ENCODE data around the gene MED27. TPM values are rescaled to one million over a fixed set of nuclear protein-coding genes. Genes with fewer than 3 reads are reported as not detected.

Gene MED27
- total RNA-seq, 1 experiment from 2014 or later, result 24.4 TPM

DNA sequence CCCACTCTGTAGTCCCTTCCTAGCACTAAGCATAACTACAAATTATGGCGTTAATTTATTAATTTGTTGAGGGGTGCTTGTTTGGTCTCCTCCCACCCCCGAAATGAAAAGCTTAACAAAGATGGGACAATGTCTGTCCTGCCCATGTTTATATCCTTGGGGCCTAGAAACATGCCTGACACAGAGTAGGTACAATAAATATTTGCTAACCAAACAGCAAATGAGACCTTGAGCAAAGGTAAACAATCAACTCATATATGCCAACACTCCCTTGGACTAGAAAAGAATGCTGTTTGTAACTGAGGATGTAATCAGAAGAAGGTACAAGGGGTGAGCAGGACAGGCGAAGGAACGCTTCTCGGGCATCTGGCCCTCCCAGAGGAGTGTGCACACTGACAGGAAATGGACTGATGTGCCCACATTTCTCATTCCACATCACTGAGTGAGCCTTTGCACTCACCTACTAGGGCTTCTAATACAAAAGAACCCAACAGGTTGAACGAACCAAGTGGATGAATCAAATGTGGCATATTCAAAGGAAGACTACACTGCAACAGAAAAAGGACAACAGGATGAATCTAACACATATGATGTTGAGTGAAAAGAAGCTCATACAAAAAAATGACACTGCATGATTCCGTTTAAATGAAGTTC lies 66.8 kb downstream of the MED27 start:
- POLR2A ChIA-PET, result interaction anchor here (0.5 kb wide), 1 partner anchor 1241 kb away, joined by 3 read pairs; no protein-coding TSS in a partner anchor
- CTCF ChIA-PET, result no interaction called here
- H3K4me3 ChIP-seq (ENCODE audit: low read depth in 2 of 2, low read length in 2 of 2), result no peak overlapping the region

DNA sequence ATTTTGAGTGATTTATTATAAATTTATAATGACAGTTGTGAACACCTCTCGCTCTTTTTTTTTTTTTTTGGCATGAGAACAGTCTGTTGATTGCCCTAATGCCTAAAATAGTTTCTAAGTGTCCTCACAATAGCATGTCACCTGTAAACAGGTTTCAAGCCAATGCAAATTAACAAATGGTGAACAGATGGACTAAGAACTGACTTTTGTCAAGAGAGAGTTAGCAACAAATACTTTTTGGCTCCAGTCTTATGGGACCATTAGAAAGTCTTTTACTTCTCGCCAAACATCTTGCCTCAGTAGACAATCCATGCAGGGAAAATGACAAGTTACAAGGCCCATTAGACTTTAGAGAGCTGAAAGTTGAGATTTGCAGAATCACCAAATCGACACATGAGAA lies 67.8 kb downstream of the MED27 start:
- H3K27ac ChIP-seq (ENCODE audit: low read length), result no peak overlapping the region
- H3K27me3 ChIP-seq (ENCODE audit: control insufficient read depth, insufficient read depth, low read length), result no peaks in the 10 kb centered on the region
- no peak for DNase-seq (ENCODE audit: low read depth, low spot score)
- intact Hi-C loops (cut with micrococcal nuclease; ENCODE audit: unreplicated experiment), result no loop called here
- in situ Hi-C loops (cut with HindIII; ENCODE audit: low pct_unique_long_range_greater_than_20kb, low sequenced_read_pairs), result no loop called here
- H3K36me3 ChIP-seq (ENCODE audit: control insufficient read depth, insufficient read depth, low read length), result peaks cover 2% of the 10 kb centered on the region; the same call in 1 of the 2 replicates
- ChIA-PET CTCF (no interaction called here), POLR2A (no interaction called here)
- ATAC-seq, result no peak
- BruUV-seq (replicated peaks), result no TSS peak
- TF ChIP-seq POLR2AphosphoS5 (IDR thresholded peaks at IDR 0.05; ENCODE audit: low read depth, low read length) (no peak), SIN3A (IDR thresholded peaks at IDR 0.05; ENCODE audit: borderline replicate concordance, insufficient read depth, low read depth, low read length) (no peak), TCF7L2 (IDR thresholded peaks at IDR 0.05; ENCODE audit: low read depth, low read length) (no peak)
- TF ChIP-seq, protein P1, sequence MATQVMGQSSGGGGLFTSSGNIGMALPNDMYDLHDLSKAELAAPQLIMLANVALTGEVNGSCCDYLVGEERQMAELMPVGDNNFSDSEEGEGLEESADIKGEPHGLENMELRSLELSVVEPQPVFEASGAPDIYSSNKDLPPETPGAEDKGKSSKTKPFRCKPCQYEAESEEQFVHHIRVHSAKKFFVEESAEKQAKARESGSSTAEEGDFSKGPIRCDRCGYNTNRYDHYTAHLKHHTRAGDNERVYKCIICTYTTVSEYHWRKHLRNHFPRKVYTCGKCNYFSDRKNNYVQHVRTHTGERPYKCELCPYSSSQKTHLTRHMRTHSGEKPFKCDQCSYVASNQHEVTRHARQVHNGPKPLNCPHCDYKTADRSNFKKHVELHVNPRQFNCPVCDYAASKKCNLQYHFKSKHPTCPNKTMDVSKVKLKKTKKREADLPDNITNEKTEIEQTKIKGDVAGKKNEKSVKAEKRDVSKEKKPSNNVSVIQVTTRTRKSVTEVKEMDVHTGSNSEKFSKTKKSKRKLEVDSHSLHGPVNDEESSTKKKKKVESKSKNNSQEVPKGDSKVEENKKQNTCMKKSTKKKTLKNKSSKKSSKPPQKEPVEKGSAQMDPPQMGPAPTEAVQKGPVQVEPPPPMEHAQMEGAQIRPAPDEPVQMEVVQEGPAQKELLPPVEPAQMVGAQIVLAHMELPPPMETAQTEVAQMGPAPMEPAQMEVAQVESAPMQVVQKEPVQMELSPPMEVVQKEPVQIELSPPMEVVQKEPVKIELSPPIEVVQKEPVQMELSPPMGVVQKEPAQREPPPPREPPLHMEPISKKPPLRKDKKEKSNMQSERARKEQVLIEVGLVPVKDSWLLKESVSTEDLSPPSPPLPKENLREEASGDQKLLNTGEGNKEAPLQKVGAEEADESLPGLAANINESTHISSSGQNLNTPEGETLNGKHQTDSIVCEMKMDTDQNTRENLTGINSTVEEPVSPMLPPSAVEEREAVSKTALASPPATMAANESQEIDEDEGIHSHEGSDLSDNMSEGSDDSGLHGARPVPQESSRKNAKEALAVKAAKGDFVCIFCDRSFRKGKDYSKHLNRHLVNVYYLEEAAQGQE (IDR thresholded peaks at IDR 0.05; ENCODE audit: insufficient read depth in 1 of 2, low read depth in 2 of 2, low read length in 1 of 2), result no peak
- TF ChIP-seq, protein P2, sequence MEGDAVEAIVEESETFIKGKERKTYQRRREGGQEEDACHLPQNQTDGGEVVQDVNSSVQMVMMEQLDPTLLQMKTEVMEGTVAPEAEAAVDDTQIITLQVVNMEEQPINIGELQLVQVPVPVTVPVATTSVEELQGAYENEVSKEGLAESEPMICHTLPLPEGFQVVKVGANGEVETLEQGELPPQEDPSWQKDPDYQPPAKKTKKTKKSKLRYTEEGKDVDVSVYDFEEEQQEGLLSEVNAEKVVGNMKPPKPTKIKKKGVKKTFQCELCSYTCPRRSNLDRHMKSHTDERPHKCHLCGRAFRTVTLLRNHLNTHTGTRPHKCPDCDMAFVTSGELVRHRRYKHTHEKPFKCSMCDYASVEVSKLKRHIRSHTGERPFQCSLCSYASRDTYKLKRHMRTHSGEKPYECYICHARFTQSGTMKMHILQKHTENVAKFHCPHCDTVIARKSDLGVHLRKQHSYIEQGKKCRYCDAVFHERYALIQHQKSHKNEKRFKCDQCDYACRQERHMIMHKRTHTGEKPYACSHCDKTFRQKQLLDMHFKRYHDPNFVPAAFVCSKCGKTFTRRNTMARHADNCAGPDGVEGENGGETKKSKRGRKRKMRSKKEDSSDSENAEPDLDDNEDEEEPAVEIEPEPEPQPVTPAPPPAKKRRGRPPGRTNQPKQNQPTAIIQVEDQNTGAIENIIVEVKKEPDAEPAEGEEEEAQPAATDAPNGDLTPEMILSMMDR (IDR thresholded peaks at IDR 0.05), result no peak
- H3K4me1 ChIP-seq (ENCODE audit: control insufficient read depth, insufficient read depth, low read length), result peaks cover 31% of the 10 kb centered on the region
- H3K9me3 ChIP-seq (ENCODE audit: control insufficient read depth, insufficient read depth, low read depth, low read length), result no peaks in the 10 kb centered on the region
- no peak overlapping the region for H3K4me3 ChIP-seq (ENCODE audit: low read depth in 2 of 2, low read length in 2 of 2)

More for the DNA sequence above, 66.8 kb downstream of the MED27 start:
- no TSS peak for BruUV-seq (replicated peaks)
- TF ChIP-seq, protein P1 (IDR thresholded peaks at IDR 0.05; ENCODE audit: insufficient read depth in 1 of 2, low read depth in 2 of 2, low read length in 1 of 2), result no peak
- TF ChIP-seq, protein P2 (IDR thresholded peaks at IDR 0.05), result no peak
- TF ChIP-seq TCF7L2 (IDR thresholded peaks at IDR 0.05; ENCODE audit: low read depth, low read length) (no peak), SIN3A (IDR thresholded peaks at IDR 0.05; ENCODE audit: borderline replicate concordance, insufficient read depth, low read depth, low read length) (no peak), POLR2AphosphoS5 (IDR thresholded peaks at IDR 0.05; ENCODE audit: low read depth, low read length) (no peak)
- H3K9me3 ChIP-seq (ENCODE audit: control insufficient read depth, insufficient read depth, low read depth, low read length), result no peaks in the 10 kb centered on the region
- H3K4me1 ChIP-seq (ENCODE audit: control insufficient read depth, insufficient read depth, low read length), result peaks cover 24% of the 10 kb centered on the region
- no peaks in the 10 kb centered on the region for H3K27me3 ChIP-seq (ENCODE audit: control insufficient read depth, insufficient read depth, low read length)
- in situ Hi-C loops (cut with HindIII; ENCODE audit: low pct_unique_long_range_greater_than_20kb, low sequenced_read_pairs), result no loop called here
- DNase-seq (ENCODE audit: low read depth, low spot score) (no peak), ATAC-seq (peak; percentile 29; the same call in 1 of the 2 replicates)
- H3K36me3 ChIP-seq (ENCODE audit: control insufficient read depth, insufficient read depth, low read length), result peaks cover 2% of the 10 kb centered on the region; the same call in 1 of the 2 replicates
- intact Hi-C loops (cut with micrococcal nuclease; ENCODE audit: unreplicated experiment), result no loop called here
- H3K27ac ChIP-seq (ENCODE audit: low read length), result no peak overlapping the region

All from Panc1 (cell line).